Calu3 (cell line): ENCODE results near the gene SIPA1L2. TPM values are rescaled to one million over a fixed set of nuclear protein-coding genes. Genes with fewer than 3 reads are reported as not detected.

Source experiments
- BruUV-seq: library from RNA; stranded (reverse); fragments of 400-500 nt; replicated peaks from 2 replicates; lab custom pipeline; 2021; lab: Mats Ljungman, UMichigan
- CTCF ChIA-PET: fragments of 300-600 bp; sonication (Branson Sonifier 250); formaldehyde crosslinking; loops from one replicate; lab custom pipeline; 2022; ENCODE audit warnings: antibody characterized with exemption; lab: Charles Lee
- DNase-seq: peaks from one replicate; pipeline ENCODE4 v3.0.0; 2022
- H3K27ac Mint-ChIP-seq: one replicate; pipeline ENCODE4 v1.8.0; 2022; ENCODE audit warnings: mixed read lengths; ENCODE audit not compliant: unreplicated experiment
- H3K27me3 Mint-ChIP-seq: one replicate; pipeline ENCODE4 v1.8.0; 2022; ENCODE audit warnings: mixed read lengths; ENCODE audit not compliant: unreplicated experiment
- H3K36me3 Mint-ChIP-seq: one replicate; pipeline ENCODE4 v1.8.0; 2022; ENCODE audit warnings: mild to moderate bottlenecking, moderate library complexity, mixed read lengths; ENCODE audit not compliant: insufficient read depth, unreplicated experiment
- H3K4me1 Mint-ChIP-seq: one replicate; pipeline ENCODE4 v1.8.0; 2022; ENCODE audit warnings: mild to moderate bottlenecking, low read depth, mixed read lengths; ENCODE audit not compliant: unreplicated experiment
- H3K4me3 Mint-ChIP-seq: one replicate; pipeline ENCODE4 v1.8.0; 2022; ENCODE audit warnings: mild to moderate bottlenecking, low read depth, moderate library complexity, mixed read lengths; ENCODE audit not compliant: unreplicated experiment
- H3K9me3 Mint-ChIP-seq: one replicate; pipeline ENCODE4 v1.8.0; 2022; ENCODE audit warnings: low read depth, mixed read lengths; ENCODE audit not compliant: unreplicated experiment
- intact Hi-C: fragments of 100-400 bp; cut with micrococcal nuclease; formaldehyde crosslinking; loops from one replicate; pipeline ENCODE4 v1.10.0; 2022; ENCODE audit not compliant: unreplicated experiment
- total RNA-seq: library from RNA; stranded (reverse); gene quantifications from 2 replicates; pipeline ENCODE4 v1.2.3, GENCODE V29; 2022
- TF ChIP-seq, protein P1 (sequence below): fragments of 200-600 bp; IDR thresholded peaks from one replicate; pipeline ENCODE4 v1.8.0; 2022; ENCODE audit warnings: antibody characterized with exemption; ENCODE audit not compliant: unreplicated experiment

The SIPA1L2 gene
- total RNA-seq, 1 experiment from 2014 or later = 1.5 TPM

GRCh38 chr1:232610192-232610901, 19.6 kb downstream of the SIPA1L2 start:
- no peak for DNase-seq
- TF ChIP-seq, protein P1, sequence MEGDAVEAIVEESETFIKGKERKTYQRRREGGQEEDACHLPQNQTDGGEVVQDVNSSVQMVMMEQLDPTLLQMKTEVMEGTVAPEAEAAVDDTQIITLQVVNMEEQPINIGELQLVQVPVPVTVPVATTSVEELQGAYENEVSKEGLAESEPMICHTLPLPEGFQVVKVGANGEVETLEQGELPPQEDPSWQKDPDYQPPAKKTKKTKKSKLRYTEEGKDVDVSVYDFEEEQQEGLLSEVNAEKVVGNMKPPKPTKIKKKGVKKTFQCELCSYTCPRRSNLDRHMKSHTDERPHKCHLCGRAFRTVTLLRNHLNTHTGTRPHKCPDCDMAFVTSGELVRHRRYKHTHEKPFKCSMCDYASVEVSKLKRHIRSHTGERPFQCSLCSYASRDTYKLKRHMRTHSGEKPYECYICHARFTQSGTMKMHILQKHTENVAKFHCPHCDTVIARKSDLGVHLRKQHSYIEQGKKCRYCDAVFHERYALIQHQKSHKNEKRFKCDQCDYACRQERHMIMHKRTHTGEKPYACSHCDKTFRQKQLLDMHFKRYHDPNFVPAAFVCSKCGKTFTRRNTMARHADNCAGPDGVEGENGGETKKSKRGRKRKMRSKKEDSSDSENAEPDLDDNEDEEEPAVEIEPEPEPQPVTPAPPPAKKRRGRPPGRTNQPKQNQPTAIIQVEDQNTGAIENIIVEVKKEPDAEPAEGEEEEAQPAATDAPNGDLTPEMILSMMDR = no peak
- H3K9me3 Mint-ChIP-seq = no peaks in the 10 kb centered on the region
- intact Hi-C loops = no loop called here
- no peak overlapping the region for H3K4me3 Mint-ChIP-seq
- no peak overlapping the region for H3K27ac Mint-ChIP-seq
- no peaks in the 10 kb centered on the region for H3K36me3 Mint-ChIP-seq
- CTCF ChIA-PET = no interaction called here
- peaks cover 8% of the 10 kb centered on the region for H3K27me3 Mint-ChIP-seq
- H3K4me1 Mint-ChIP-seq = no peaks in the 10 kb centered on the region
- no TSS peak for BruUV-seq

DNA sequence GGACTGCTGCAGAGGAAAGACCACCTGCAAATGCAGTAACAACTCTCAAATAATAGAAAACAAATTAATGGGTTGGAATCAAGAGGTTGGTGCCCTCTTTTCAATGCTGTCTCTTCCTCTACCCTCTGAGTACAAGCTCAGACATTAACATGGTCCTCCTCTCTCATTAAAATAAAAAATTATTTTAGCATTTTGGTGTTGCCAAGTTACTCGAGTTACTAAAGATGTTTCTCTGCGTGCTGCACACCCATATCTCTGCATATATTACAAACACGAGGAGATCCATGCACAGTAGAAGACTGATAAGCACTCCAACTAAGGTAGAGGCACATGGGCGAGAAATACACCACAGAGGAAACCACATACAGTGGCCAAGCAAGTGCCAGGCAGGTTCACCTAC, 21.5 kb downstream of the SIPA1L2 start:
- BruUV-seq = no TSS peak
- TF ChIP-seq, protein P1 = no peak
- CTCF ChIA-PET = interaction anchor here (0.7 kb wide), 1 partner anchor 265 kb away, joined by 3 read pairs; no protein-coding TSS in a partner anchor
- no peaks in the 10 kb centered on the region for H3K4me1 Mint-ChIP-seq
- H3K4me3 Mint-ChIP-seq = no peak overlapping the region
- no peaks in the 10 kb centered on the region for H3K9me3 Mint-ChIP-seq
- no peak overlapping the region for H3K27ac Mint-ChIP-seq
- intact Hi-C loops = no loop called here
- DNase-seq = no peak
- H3K36me3 Mint-ChIP-seq = no peaks in the 10 kb centered on the region
- H3K27me3 Mint-ChIP-seq = no peaks in the 10 kb centered on the region

DNA sequence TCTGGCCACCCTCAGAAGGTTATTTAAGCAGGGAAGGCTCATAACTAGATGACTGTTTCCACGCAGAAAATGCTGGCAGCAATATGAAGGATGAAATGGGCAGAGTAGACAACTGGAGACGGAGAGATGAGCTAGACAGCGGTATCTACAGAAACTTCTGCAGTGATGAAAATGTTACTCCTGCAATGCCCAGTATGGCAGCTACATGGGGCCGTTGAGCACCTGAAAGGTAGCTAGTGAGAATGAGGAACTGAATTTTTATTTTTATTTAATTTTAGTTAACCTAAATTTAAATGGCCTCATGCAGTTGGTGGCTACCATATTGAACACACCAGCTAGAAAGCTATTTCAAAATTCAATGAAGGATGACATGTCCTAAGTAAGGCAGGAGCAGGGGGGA, 27.3 kb downstream of the SIPA1L2 start:
- Mint-ChIP-seq H3K27ac (no peak overlapping the region), H3K36me3 (no peaks in the 10 kb centered on the region), H3K4me3 (no peak overlapping the region), H3K9me3 (peaks cover 9% of the 10 kb centered on the region), H3K4me1 (no peaks in the 10 kb centered on the region), H3K27me3 (no peaks in the 10 kb centered on the region)
- BruUV-seq = no TSS peak
- DNase-seq = no peak
- TF ChIP-seq, protein P1 = no peak
- CTCF ChIA-PET = interaction anchor here (0.6 kb wide), 2 partner anchors 246 to 1616 kb away, joined by 3 read pairs; no protein-coding TSS in a partner anchor
- intact Hi-C loops = no loop called here

DNA sequence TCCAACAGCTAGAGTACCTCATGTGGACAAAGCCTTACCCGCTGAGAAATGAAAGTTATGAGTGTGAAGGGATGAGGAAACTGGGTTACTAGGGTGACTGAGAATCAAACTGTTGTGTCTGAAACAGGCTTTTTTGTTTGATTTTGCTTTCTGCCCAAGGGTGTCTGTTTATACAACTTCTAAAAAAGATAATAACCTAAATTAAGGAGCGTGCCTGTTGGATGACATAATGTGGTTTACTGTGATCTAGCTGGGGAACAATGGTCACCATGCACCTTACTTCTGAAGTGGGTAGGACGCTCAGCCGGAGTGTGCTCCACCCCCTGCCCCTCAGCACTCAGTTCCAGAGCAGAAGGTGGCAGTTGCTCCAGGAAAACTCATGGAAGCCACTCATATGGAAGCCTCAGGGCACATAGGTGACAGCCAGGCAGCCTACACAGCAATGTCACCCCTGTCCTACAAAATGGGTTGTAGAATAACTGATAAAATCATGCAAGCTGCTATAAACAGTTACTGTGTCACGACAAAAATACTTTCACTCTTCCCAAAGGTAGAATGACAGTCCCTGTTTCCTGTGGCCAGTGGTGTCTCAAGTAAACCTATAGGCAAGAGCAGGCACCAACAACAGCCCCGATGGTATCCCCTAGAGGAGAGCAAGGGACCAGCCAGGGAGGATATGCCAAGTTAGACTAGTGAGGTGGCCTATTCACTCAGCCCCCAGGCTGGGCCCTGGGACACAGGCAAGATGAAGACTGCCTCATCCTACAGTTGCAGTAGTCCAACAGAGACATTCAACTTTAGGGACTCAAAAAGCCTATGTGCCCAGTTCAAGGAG, 29.3 kb downstream of the SIPA1L2 start:
- Mint-ChIP-seq H3K27me3 (no peaks in the 10 kb centered on the region), H3K27ac (no peak overlapping the region), H3K4me1 (no peaks in the 10 kb centered on the region), H3K4me3 (no peak overlapping the region), H3K36me3 (no peaks in the 10 kb centered on the region), H3K9me3 (peaks cover 9% of the 10 kb centered on the region)
- CTCF ChIA-PET = no interaction called here
- TF ChIP-seq, protein P1 = no peak
- no peak for DNase-seq
- BruUV-seq = no TSS peak
- intact Hi-C loops = no loop called here
